Transverse colon (tissue), 4 donors: ENCODE measurements around the gene GRM7. TPM values are rescaled to one million over a fixed set of nuclear protein-coding genes. Genes with fewer than 3 reads are reported as not detected.

Source experiments
- DNase-seq: peaks from one replicate; pipeline ENCODE4 v3.0.0-alpha.2; 2019
- H3K27ac ChIP-seq, 4 donors: fragments of 200-600 bp; sonication (generic); 2 replicates each; pipeline ENCODE4 v1.5.1; 2016 to 2018; ENCODE audit warnings: inconsistent platforms in 4 of 4
- H3K27me3 ChIP-seq: fragments of 200-600 bp; sonication (generic); 2 replicates; pipeline ENCODE4 v1.5.1; 2017; ENCODE audit warnings: inconsistent platforms
- H3K36me3 ChIP-seq, 4 donors: fragments of 200-600 bp; sonication (generic); 2 replicates each; pipeline ENCODE4 v1.5.1; 2017 to 2019; ENCODE audit warnings: inconsistent platforms in 4 of 4
- H3K4me1 ChIP-seq, 4 donors: fragments of 200-600 bp; sonication (generic); 2 replicates each; pipeline ENCODE4 v1.5.1; 2017 to 2020; ENCODE audit warnings: inconsistent platforms in 4 of 4
- H3K4me3 ChIP-seq, 4 donors: fragments of 200-600 bp; sonication (generic); 1 replicate in 1 of 4; 2 replicates in 3 of 4; pipeline versions ENCODE4 v1.5.1 to v1.6.1; 2017 to 2019; ENCODE audit warnings: inconsistent platforms in 4 of 4
- H3K9me3 ChIP-seq, 2 donors: fragments of 200-600 bp; sonication (generic); 2 replicates each; pipeline ENCODE4 v1.5.1; 2017 to 2019; ENCODE audit warnings: inconsistent platforms in 2 of 2
- CTCF ChIP-seq, 5 experiments: fragments of 200-600 bp in 3 of 5; fragments of 450-650 bp in 2 of 5; sonication (generic) in 3 of 5; IDR thresholded peaks; 1 replicate in 2 of 5; 2 replicates in 3 of 5; pipeline ENCODE4 v1.5.1; 2016 to 2017; ENCODE audit warnings: antibody characterized with exemption in 5 of 5, inconsistent platforms in 3 of 5, mild to moderate bottlenecking in 2 of 5, moderate library complexity in 1 of 5
- EP300 ChIP-seq: sonication (generic); formaldehyde crosslinking; IDR thresholded peaks from one replicate; pipeline ENCODE4 v1.6.1; 2017; ENCODE audit warnings: antibody characterized with exemption, low read depth
- POLR2A ChIP-seq: fragments of 450-650 bp; IDR thresholded peaks from one replicate; pipeline ENCODE4 v1.6.1; 2016; ENCODE audit warnings: antibody characterized with exemption, mild to moderate bottlenecking, moderate library complexity
- POLR2AphosphoS5 ChIP-seq, 3 donors: sonication (generic); formaldehyde crosslinking; IDR thresholded peaks; one replicate each; pipeline ENCODE4 v1.6.1; 2016; ENCODE audit warnings: antibody characterized with exemption in 3 of 3
- WGBS, 2 donors: methylation state at CpG; one replicate each; pipeline ENCODE4 v1.1.5; 2018; ENCODE audit warnings: low coverage in 1 of 2; 5-methylcytosine and 5-hydroxymethylcytosine counted together
- in situ Hi-C, 4 donors: fragments of 200-750 bp; cut with MboI; loops; one replicate each; pipeline versions ENCODE4 v1.15.0 to v1.15.1; 2017; ENCODE audit warnings: low sequenced_read_pairs in 3 of 4, low pct_ligation_motif_present in 1 of 4, low pct_unique_long_range_greater_than_20kb in 1 of 4
- intact Hi-C: fragments of 100-400 bp; cut with DNase I; formaldehyde crosslinking; loops from one replicate; pipeline ENCODE4 v1.15.1; 2023; ENCODE audit warnings: low total_unique reads
- total RNA-seq, 4 donors: library from RNA; depleted of rRNA; stranded (reverse); fragments of >200 nt; gene quantifications; one replicate each; pipeline ENCODE4 v1.1.0, GENCODE V29; 2016

The GRM7 gene
- total RNA-seq, 4 donors from 2014 or later, result 0.14 to 0.20 (median 0.16) TPM; not detected in 1

DNA sequence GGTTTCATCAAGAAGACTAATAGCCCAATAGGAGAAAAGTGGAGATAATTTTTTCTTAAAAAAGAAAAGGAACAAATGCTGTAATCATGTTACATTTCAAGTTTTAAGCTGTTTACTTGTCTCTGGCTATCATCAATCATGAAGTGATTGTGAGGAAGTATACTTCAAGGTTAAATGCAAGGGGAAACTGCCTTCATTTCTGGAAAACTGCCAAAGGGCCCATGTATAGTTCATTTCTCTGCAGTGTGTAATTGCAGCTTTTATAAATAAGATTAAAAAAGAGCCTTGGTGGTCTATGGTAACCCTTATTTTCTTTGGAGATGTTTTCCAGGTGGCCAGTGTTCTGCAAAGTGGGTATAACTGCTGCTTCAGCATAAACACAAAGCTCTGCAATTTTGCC, 101.9 kb downstream of the GRM7 start:
- H3K36me3 ChIP-seq, result no peaks in the 10 kb centered on the region
- no peaks in the 10 kb centered on the region for H3K9me3 ChIP-seq
- no peak overlapping the region for H3K27ac ChIP-seq
- no peak for DNase-seq
- H3K4me3 ChIP-seq, result no peak overlapping the region
- no peak for TF ChIP-seq EP300
- TF ChIP-seq CTCF (IDR thresholded peaks at IDR 0.05), result no peak
- TF ChIP-seq POLR2AphosphoS5 (IDR thresholded peaks at IDR 0.05), result no peak
- TF ChIP-seq POLR2A, result no peak
- intact Hi-C loops, result no loop called here
- H3K27me3 ChIP-seq, result no peaks in the 10 kb centered on the region
- no peaks in the 10 kb centered on the region for H3K4me1 ChIP-seq
- in situ Hi-C loops, result no loop called here

DNA sequence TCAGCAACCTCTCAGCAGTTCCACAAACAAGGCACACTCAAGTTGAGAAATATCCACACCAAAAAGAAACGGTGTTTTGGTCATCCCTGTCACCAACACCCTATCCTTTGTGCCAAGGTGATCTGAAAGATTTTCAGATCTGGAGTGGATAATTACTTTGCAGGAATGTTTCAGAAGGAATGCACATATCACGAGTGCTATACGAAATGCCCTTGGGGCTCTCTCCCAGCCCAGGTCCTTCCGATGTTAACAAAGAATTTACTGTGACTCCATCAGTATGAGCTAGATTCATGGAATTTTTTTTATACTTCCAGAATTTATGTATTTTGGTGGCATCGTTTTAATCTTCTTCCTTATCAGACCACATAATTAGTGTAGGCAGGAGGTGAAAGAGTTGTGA, 105.0 kb downstream of the GRM7 start:
- H3K27ac ChIP-seq, result no peak overlapping the region
- no peaks in the 10 kb centered on the region for H3K36me3 ChIP-seq
- no peak for DNase-seq
- no peak for TF ChIP-seq CTCF (IDR thresholded peaks at IDR 0.05)
- no peak for TF ChIP-seq POLR2A
- TF ChIP-seq EP300, result no peak
- no peak for TF ChIP-seq POLR2AphosphoS5 (IDR thresholded peaks at IDR 0.05)
- H3K4me1 ChIP-seq, result no peaks in the 10 kb centered on the region
- in situ Hi-C loops (no loop called here), intact Hi-C loops (no loop called here)
- no peak overlapping the region for H3K4me3 ChIP-seq
- H3K27me3 ChIP-seq, result no peaks in the 10 kb centered on the region
- 79 to 82% methylated on average over 3 to 5 of the region's 5 CpGs for WGBS, 2 donors
- H3K9me3 ChIP-seq, result no peaks in the 10 kb centered on the region

GRCh38 chr3:6971933-6972332, 111.0 kb downstream of the GRM7 start:
- H3K27ac ChIP-seq, result no peak overlapping the region
- H3K9me3 ChIP-seq, result no peaks in the 10 kb centered on the region
- intact Hi-C loops, result no loop called here
- no peak overlapping the region for H3K4me3 ChIP-seq
- H3K27me3 ChIP-seq, result no peaks in the 10 kb centered on the region
- in situ Hi-C loops, result no loop called here
- no peak for TF ChIP-seq CTCF (IDR thresholded peaks at IDR 0.05)
- no peaks in the 10 kb centered on the region for H3K4me1 ChIP-seq
- WGBS, 2 donors, result 86 to 100% methylated on average over 2 of the region's 2 CpGs
- no peaks in the 10 kb centered on the region for H3K36me3 ChIP-seq
- no peak for DNase-seq

DNA sequence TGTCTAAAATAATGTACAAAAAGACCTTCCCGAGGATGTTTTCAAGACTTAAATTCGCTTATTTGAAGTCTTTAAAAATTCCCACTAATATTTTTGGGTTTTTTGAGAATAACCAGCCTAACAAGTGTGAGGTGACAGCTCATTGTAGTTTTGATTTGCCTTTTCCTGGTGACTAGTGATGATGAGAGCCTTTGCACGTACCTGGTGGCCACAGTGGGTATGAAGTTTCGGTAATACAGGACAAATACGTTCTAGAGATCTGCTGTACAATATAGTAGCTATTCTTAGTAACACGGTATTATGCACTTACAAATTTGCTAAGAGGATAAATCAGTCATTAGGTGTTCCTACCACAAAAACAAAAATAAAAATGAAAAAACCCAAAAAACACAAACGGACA, 124.9 kb downstream of the GRM7 start:
- Histone ChIP-seq H3K27me3 (no peaks in the 10 kb centered on the region), H3K9me3 (no peaks in the 10 kb centered on the region), H3K4me3 (no peak overlapping the region), H3K4me1 (no peaks in the 10 kb centered on the region), H3K36me3 (no peaks in the 10 kb centered on the region), H3K27ac (no peak overlapping the region)
- TF ChIP-seq POLR2AphosphoS5 (IDR thresholded peaks at IDR 0.05) (no peak), EP300 (no peak), POLR2A (no peak), CTCF (IDR thresholded peaks at IDR 0.05) (no peak)
- 81 to 87% methylated on average over 7 of the region's 7 CpGs for WGBS, 2 donors
- intact Hi-C loops, result no loop called here
- DNase-seq, result no peak
- in situ Hi-C loops, result no loop called here
